Fibroblast of pulmonary artery (primary cell): ENCODE data around the gene RAB6A.
A peak's percentile ranks its signal among the peaks of the same experiment; 100 is the strongest.
"Not testable (repeated sequence)": the region's sequence is repeated elsewhere in the genome, so short reads cannot be mapped to it uniquely, and the experiment has no call there.

Experiments
- DNase-seq: peaks from one replicate; pipeline ENCODE4 v3.0.0-alpha.2; 2010; ENCODE audit warnings: low read depth
- H3K4me3 ChIP-seq: replicated peaks from 2 replicates; pipeline ENCODE4 v1.5.1; 2011; ENCODE audit warnings: low read depth, mild to moderate bottlenecking, control low read depth, low read length, moderate library complexity
- CTCF ChIP-seq: IDR thresholded peaks from 2 replicates; pipeline ENCODE4 v1.5.1; 2011; ENCODE audit warnings: mild to moderate bottlenecking, control low read depth, low read length, inconsistent platforms; ENCODE audit errors: missing control alignments

Gene RAB6A

GRCh38 chr11:73795925-73796632 lies 35.2 kb upstream of the RAB6A start:
- no peak for TF ChIP-seq CTCF
- DNase-seq, result no peak
- no peak overlapping the region for H3K4me3 ChIP-seq

GRCh38 chr11:73792584-73792983 lies 31.7 kb upstream of the RAB6A start:
- no peak for DNase-seq
- no peak overlapping the region for H3K4me3 ChIP-seq
- TF ChIP-seq CTCF, result no peak

- no peak for TF ChIP-seq CTCF
- no peak overlapping the region for H3K4me3 ChIP-seq
- no peak for DNase-seq
Observed at GRCh38 chr11:73789279-73789670, 28.4 kb upstream of the RAB6A start.

- peak within 1 kb of the TSS; percentile 76 for H3K4me3 ChIP-seq
- TF ChIP-seq CTCF, result no peak
- peak; percentile 95 for DNase-seq
Observed at GRCh38 chr11:73787643-73788558, 27.0 kb upstream of the RAB6A start, which contains the start of gene MRPL48. TSS of gene MRPL48 (plus strand) at chr11:73787874. CDS start at chr11:73787972, 98 bp downstream.

- H3K4me3 ChIP-seq, result peak overlapping the region; percentile 76
- DNase-seq, result no peak
- no peak for TF ChIP-seq CTCF
Observed at GRCh38 chr11:73787051-73787642, 26.3 kb upstream of the RAB6A start.

GRCh38 chr11:73785467-73785866 lies 24.6 kb upstream of the RAB6A start:
- not testable (repeated sequence) for DNase-seq

DNA sequence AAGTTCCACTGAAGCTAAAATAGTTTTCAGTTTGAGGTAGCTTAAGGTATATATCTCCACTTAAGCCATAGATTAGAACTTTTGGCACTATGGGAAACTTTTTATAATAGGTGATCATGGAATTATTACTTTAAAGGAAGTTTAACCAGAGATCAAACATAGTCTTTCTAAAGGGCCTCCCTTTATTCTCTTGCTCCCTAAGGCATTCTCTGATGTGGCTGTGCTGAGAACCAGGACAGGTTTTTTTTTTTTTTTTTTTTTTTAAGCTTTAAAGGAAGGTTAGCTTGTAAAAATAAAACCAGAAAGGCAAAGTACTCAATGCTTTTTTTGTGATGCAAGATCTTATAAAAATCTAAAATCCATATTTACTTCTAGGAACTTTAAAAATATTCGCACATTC lies 23.9 kb upstream of the RAB6A start:
- no peak overlapping the region for H3K4me3 ChIP-seq
- DNase-seq, result no peak
- TF ChIP-seq CTCF, result no peak

More at GRCh38 chr11:73785467-73785866, 24.6 kb upstream of the RAB6A start:
- not testable (repeated sequence) for H3K4me3 ChIP-seq
